ENCODE measurements around the gene UBL5. TPM values are rescaled to one million over a fixed set of nuclear protein-coding genes. Genes with fewer than 3 reads are reported as not detected.

The UBL5 gene
- total and polyA plus RNA-seq, 10 of the 15 experiments (the other 5 are each of a cell fraction or from before 2014, with no cell fraction given): 297 to 897 (median 711) TPM

- intact Hi-C loops (cut with micrococcal nuclease; ENCODE audit: unreplicated experiment) (loop anchor here (1.0 to 10.0 kb wide), 5 partner anchors 171 to 1141 kb away; no protein-coding TSS in a partner anchor), in situ Hi-C loops (cut with MboI) (loop anchor here (5.0 to 10.0 kb wide), 4 partner anchors 209 to 659 kb away; partner anchors contain the start of gene ZNF559)
- no peaks in the 10 kb centered on the region; the same call in 2 of the 3 replicates for H3K9me3 ChIP-seq (replicated peaks; ENCODE audit: control insufficient read depth, insufficient read depth, low read length)
- no peaks in the 10 kb centered on the region for H4K20me1 ChIP-seq (ENCODE audit: control insufficient read depth, insufficient read depth)
- no peak overlapping the region for H3K27ac ChIP-seq (ENCODE audit: control insufficient read depth, insufficient read depth)
- no TSS peak for BruUV-seq (replicated peaks)
- SMC1A ChIA-PET (ENCODE audit: uncharacterized antibody, unreplicated experiment): interaction anchor here (0.8 to 1.4 kb wide), 7 partner anchors 10 to 589 kb away, joined by 3 to 6 read pairs (median 3); no protein-coding TSS in a partner anchor
- RAD21 ChIA-PET (ENCODE audit: unreplicated experiment): interaction anchor here (0.7 to 1.7 kb wide), 7 partner anchors 168 to 591 kb away, joined by 3 to 10 read pairs (median 3); partner anchors contain the start of genes ZNF121 and ZNF561
- WGBS (ENCODE audit: insufficient coverage, insufficient replicate concordance, low lambda C conversion rate, missing lambda C conversion rate): 48% methylated on average over 6 of the region's 6 CpGs
- FAIRE-seq (peak; percentile 92), ATAC-seq (peak; percentile 91), DNase-seq (ENCODE audit: low read depth, low spot score) (peak; percentile 66)
- POLR2A ChIA-PET: interaction anchor here (1.4 kb wide), 1 partner anchor 174 kb away, joined by 4 read pairs; no protein-coding TSS in a partner anchor
- H3K27me3 ChIP-seq (replicated peaks in 1 of 2; ENCODE audit: control insufficient read depth in 2 of 2, insufficient read depth in 2 of 2, low read length in 1 of 2): no peaks in the 10 kb centered on the region
- no peak overlapping the region for H3K4me2 ChIP-seq (ENCODE audit: control insufficient read depth, insufficient read depth)
- CTCF ChIA-PET: interaction anchor here (0.7 to 2.5 kb wide), 17 partner anchors 8 to 591 kb away, joined by 3 to 29 read pairs (median 5); partner anchors contain the start of genes ZNF121 and ZNF266
- H2AFZ ChIP-seq (ENCODE audit: control insufficient read depth, low read depth, low read length): peak overlapping the region; percentile 77
- H3K79me2 ChIP-seq (ENCODE audit: control insufficient read depth, insufficient read depth, low read length): no peaks in the 10 kb centered on the region
- H3K36me3 ChIP-seq (ENCODE audit: control insufficient read depth in 2 of 2, insufficient read depth in 2 of 2, low read length in 1 of 2): no peaks in the 10 kb centered on the region
- H3K9ac ChIP-seq (ENCODE audit: control insufficient read depth, insufficient read depth, low read length): no peak overlapping the region
- H3K4me1 ChIP-seq (ENCODE audit: control insufficient read depth, insufficient read depth, low read length): no peaks in the 10 kb centered on the region
- H3K4me3 ChIP-seq: no peak overlapping the region
- TF ChIP-seq RB1 (IDR thresholded peaks at IDR 0.05; ENCODE audit: borderline replicate concordance) (no peak), FOS (IDR thresholded peaks at IDR 0.05; ENCODE audit: borderline replicate concordance, extremely low read depth, insufficient read length) (no peak), HDAC6 (IDR thresholded peaks at IDR 0.05; ENCODE audit: unreplicated experiment) (no peak), HSF1 (IDR thresholded peaks at IDR 0.05; ENCODE audit: low read depth, low read length) (peak; percentile 83), RAD21 (IDR thresholded peaks at IDR 0.05; ENCODE audit: insufficient read depth, low read depth, low read length) (peak; percentile 90), MEF2B (IDR thresholded peaks at IDR 0.05; ENCODE audit: partially characterized antibody, poor library complexity, severe bottlenecking) (no peak), CTCF (IDR thresholded peaks at IDR 0.05 in 2 of 3, conservative IDR thresholded peaks at IDR 0.05 in 1 of 3; ENCODE audit: control insufficient read depth in 2 of 3, extremely low read depth in 1 of 3, insufficient read depth in 1 of 3, low read depth in 3 of 3, low read length in 3 of 3) (peak; percentile 79 to 94 (median 86)), HDGF (IDR thresholded peaks at IDR 0.05) (no peak), HCFC1 (IDR thresholded peaks at IDR 0.05; ENCODE audit: low read length) (no peak), MTA2 (IDR thresholded peaks at IDR 0.05; ENCODE audit: low read depth) (no peak), ZNF592 (IDR thresholded peaks at IDR 0.05) (no peak), NR2C1 (IDR thresholded peaks at IDR 0.05) (peak; percentile 66), SMC3 (IDR thresholded peaks at IDR 0.05; ENCODE audit: borderline replicate concordance, low read length) (peak; percentile 96)
These were observed 31.5 kb upstream of the UBL5 start for GRCh38 chr19:9796113-9796773.

Data from GM12878 (cell line).